ENCODE measurements around the gene HSF5. TPM values are rescaled to one million over a fixed set of nuclear protein-coding genes. Genes with fewer than 3 reads are reported as not detected.

Gene HSF5
- total and polyA plus RNA-seq, 2 of the 13 experiments (the other 11 are each of a cell fraction or from before 2014, with no cell fraction given): not detected

DNA sequence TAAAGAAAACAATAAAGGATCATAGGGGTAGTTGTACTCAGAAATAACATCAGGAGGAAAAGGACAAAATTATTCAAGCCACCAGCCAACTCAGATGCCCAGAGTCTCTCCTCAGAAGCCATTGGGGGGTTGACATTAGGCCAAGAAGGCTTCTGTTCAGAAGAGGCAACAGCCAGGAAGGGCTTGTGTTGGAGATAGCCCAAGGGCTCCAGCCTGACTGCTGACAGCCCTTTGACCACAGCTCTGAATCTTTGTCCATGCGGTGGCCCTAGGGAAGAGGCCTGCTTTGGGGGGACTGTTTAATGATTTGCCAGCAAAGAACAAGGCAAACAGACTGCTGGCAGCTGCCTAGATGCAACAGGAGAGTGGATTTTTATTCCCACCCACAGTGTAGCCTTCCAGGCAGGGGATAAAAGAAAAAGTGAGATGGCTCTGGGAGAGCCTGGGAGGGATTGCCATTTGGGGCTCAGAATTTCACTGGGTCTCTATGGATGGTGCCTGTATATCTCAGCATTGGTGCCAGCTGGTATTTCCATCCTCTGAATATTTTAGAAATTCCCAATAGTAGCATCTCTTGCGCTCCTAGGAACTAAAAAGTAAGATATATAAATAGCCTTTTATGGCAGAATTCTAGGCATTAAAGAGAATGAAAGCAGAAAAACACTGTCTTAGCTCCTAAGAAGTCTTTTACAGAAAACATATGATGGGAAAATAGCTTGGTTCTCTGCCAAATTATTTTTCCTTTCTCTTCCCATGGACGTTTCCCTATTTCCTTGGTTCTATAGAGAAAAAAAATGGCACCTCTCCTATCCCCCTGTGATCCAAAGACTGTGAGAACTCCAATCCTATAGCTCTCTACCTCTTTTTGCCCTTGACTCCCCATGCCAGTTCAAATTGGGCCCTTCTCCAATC is 106.8 kb downstream of the HSF5 start (continued):
- TF ChIP-seq CREM (IDR thresholded peaks at IDR 0.05) (peak; percentile 83), CREM (CRISPR knock-in tag; IDR thresholded peaks at IDR 0.05) (no peak), TBP (CRISPR knock-in tag; IDR thresholded peaks at IDR 0.05) (no peak), BRD4 (CRISPR knock-in tag; IDR thresholded peaks at IDR 0.05) (peak; percentile 98), TAF15 (IDR thresholded peaks at IDR 0.05; ENCODE audit: low read depth, low read length, poor library complexity, severe bottlenecking) (no peak), KMT2A (CRISPR knock-in tag; IDR thresholded peaks at IDR 0.05) (peak; percentile 87), HIVEP1 (CRISPR knock-in tag; IDR thresholded peaks at IDR 0.05) (no peak), MAFF (IDR thresholded peaks at IDR 0.05; ENCODE audit: low read depth, low read length) (no peak), ATF7 (IDR thresholded peaks at IDR 0.05) (no peak), ATF7 (CRISPR knock-in tag; IDR thresholded peaks at IDR 0.05) (peak; percentile 25; the same call in 1 of the 2 replicates), ZBTB21 (CRISPR knock-in tag; IDR thresholded peaks at IDR 0.05) (peak; percentile 50), ZNF766 (CRISPR knock-in tag; IDR thresholded peaks at IDR 0.05; ENCODE audit: borderline replicate concordance) (peak; percentile 60; the same call in 1 of the 2 replicates), ISL2 (CRISPR knock-in tag; IDR thresholded peaks at IDR 0.05) (peak; percentile 92), ZNF558 (CRISPR knock-in tag; IDR thresholded peaks at IDR 0.05; ENCODE audit: borderline replicate concordance) (peak; percentile 89; the same call in 1 of the 2 replicates), ZMYM2 (CRISPR knock-in tag; IDR thresholded peaks at IDR 0.05) (no peak)
- TF ChIP-seq, protein P1, sequence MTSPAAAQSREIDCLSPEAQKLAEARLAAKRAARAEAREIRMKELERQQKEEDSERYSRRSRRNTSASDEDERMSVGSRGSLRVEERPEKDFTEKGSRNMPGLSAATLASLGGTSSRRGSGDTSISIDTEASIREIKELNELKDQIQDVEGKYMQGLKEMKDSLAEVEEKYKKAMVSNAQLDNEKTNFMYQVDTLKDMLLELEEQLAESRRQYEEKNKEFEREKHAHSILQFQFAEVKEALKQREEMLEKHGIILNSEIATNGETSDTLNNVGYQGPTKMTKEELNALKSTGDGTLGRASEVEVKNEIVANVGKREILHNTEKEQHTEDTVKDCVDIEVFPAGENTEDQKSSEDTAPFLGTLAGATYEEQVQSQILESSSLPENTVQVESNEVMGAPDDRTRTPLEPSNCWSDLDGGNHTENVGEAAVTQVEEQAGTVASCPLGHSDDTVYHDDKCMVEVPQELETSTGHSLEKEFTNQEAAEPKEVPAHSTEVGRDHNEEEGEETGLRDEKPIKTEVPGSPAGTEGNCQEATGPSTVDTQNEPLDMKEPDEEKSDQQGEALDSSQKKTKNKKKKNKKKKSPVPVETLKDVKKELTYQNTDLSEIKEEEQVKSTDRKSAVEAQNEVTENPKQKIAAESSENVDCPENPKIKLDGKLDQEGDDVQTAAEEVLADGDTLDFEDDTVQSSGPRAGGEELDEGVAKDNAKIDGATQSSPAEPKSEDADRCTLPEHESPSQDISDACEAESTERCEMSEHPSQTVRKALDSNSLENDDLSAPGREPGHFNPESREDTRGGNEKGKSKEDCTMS (CRISPR knock-in tag; conservative IDR thresholded peaks at IDR 0.05): 0 out of 2 replicates have a peak, but pooled peaks have one; percentile 16
- TF ChIP-seq, protein P2, sequence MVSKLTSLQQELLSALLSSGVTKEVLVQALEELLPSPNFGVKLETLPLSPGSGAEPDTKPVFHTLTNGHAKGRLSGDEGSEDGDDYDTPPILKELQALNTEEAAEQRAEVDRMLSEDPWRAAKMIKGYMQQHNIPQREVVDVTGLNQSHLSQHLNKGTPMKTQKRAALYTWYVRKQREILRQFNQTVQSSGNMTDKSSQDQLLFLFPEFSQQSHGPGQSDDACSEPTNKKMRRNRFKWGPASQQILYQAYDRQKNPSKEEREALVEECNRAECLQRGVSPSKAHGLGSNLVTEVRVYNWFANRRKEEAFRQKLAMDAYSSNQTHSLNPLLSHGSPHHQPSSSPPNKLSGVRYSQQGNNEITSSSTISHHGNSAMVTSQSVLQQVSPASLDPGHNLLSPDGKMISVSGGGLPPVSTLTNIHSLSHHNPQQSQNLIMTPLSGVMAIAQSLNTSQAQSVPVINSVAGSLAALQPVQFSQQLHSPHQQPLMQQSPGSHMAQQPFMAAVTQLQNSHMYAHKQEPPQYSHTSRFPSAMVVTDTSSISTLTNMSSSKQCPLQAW (CRISPR knock-in tag; IDR thresholded peaks at IDR 0.05): peak; percentile 100
- TF ChIP-seq, protein P3, sequence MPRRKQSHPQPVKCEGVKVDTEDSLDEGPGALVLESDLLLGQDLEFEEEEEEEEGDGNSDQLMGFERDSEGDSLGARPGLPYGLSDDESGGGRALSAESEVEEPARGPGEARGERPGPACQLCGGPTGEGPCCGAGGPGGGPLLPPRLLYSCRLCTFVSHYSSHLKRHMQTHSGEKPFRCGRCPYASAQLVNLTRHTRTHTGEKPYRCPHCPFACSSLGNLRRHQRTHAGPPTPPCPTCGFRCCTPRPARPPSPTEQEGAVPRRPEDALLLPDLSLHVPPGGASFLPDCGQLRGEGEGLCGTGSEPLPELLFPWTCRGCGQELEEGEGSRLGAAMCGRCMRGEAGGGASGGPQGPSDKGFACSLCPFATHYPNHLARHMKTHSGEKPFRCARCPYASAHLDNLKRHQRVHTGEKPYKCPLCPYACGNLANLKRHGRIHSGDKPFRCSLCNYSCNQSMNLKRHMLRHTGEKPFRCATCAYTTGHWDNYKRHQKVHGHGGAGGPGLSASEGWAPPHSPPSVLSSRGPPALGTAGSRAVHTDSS (CRISPR knock-in tag; conservative IDR thresholded peaks at IDR 0.05): no peak
- TF ChIP-seq, protein P4, sequence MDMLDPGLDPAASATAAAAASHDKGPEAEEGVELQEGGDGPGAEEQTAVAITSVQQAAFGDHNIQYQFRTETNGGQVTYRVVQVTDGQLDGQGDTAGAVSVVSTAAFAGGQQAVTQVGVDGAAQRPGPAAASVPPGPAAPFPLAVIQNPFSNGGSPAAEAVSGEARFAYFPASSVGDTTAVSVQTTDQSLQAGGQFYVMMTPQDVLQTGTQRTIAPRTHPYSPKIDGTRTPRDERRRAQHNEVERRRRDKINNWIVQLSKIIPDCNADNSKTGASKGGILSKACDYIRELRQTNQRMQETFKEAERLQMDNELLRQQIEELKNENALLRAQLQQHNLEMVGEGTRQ (IDR thresholded peaks at IDR 0.05; ENCODE audit: low read depth, low read length): no peak
- TF ChIP-seq, protein P4 (CRISPR knock-in tag; IDR thresholded peaks at IDR 0.05; ENCODE audit: borderline replicate concordance): peak; percentile 46; the same call in 1 of the 2 replicates
- TF ChIP-seq, protein P5, sequence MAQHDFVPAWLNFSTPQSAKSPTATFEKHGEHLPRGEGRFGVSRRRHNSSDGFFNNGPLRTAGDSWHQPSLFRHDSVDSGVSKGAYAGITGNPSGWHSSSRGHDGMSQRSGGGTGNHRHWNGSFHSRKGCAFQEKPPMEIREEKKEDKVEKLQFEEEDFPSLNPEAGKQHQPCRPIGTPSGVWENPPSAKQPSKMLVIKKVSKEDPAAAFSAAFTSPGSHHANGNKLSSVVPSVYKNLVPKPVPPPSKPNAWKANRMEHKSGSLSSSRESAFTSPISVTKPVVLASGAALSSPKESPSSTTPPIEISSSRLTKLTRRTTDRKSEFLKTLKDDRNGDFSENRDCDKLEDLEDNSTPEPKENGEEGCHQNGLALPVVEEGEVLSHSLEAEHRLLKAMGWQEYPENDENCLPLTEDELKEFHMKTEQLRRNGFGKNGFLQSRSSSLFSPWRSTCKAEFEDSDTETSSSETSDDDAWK (CRISPR knock-in tag; IDR thresholded peaks at IDR 0.05): no peak

Data from HepG2 (cell line).